Stimulated activated CD4-positive, alpha-beta T cell treated with anti-CD3 and anti-CD28 coated beads, Interleukin-1b, Interleukin-23, amount 100 ng/mL, for 1 hour (primary cell): ENCODE data around the gene RHOV.

Source experiments
- DNase-seq, 2 donors: peaks; one replicate each; pipeline ENCODE4 v3.0.0-alpha.2; 2020; ENCODE audit warnings: low read depth in 2 of 2

Gene RHOV

DNA sequence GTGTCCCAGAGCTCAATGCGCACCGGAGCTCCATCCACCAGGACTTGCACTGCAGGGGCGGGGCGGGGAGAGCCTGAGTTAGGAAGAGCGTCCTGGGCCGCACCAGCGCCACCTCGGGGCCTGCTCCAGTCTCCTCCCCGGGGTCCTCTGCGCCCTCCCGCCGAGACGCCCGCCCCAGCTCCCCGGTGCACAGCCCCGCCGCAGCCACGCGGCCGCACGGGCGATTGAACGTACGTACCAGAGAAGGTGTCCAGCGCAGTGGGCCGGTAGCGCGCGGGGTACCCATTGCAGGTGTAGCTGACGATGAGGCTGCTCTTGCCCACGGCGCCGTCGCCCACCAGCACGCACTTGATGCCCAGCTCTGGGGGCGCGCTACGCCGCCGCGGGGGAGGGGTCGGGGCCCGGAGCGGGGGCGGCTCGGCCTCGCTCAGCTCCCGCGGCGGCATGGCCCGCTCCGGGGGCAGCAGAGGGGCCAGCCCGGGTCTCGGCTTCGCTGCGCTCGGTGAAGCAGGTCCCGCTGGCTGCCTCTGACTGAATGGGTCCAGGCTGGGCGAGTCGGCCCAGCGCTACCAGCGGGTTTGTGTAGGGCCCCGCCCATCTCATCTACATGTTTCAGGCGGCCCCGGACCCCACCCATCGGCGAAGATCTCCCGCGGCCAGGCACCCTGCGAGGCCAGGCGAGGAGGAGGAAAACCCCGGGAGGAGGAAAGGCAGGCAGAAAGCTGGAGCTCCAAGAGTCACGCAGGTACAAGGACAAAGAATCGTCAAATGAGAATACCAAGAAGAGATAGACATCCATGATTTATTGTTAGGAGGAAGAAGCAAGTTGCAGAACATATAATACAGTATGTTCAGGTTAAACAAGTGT is at the start of gene RHOV:
Gene RHOV (minus strand): TSS at position 541 of the 868 bp plus-strand sequence. CDS start 95 bp downstream, at position 446.
- DNase-seq = peak in 1 of 2 donors; percentile 32

DNA sequence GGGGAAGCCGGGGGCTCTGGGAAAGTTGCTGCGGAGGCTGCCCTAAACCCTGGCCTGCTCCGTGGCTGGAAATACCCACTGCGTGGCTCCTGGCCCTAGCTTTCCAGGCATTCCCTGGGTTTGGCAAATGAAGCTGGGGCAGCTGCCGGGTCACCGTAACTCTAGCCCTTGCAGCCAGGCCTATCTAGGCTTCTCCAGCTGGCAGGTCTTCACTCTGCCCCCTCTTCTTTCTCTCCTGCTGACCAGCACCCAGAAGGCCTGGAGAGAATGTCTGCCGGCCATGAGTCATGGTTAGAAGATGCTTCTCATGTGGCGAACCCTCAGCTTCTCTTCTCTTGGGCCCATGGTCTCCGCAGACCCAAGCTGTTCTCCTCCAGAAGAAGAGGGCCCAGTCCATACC is 49.5 kb upstream of the RHOV start:
- no peak for DNase-seq

GRCh38 chr15:40922608-40923005 is 48.6 kb upstream of the RHOV start:
- DNase-seq = no peak

GRCh38 chr15:40921949-40922607 is 48.0 kb upstream of the RHOV start:
- DNase-seq = no peak

DNA sequence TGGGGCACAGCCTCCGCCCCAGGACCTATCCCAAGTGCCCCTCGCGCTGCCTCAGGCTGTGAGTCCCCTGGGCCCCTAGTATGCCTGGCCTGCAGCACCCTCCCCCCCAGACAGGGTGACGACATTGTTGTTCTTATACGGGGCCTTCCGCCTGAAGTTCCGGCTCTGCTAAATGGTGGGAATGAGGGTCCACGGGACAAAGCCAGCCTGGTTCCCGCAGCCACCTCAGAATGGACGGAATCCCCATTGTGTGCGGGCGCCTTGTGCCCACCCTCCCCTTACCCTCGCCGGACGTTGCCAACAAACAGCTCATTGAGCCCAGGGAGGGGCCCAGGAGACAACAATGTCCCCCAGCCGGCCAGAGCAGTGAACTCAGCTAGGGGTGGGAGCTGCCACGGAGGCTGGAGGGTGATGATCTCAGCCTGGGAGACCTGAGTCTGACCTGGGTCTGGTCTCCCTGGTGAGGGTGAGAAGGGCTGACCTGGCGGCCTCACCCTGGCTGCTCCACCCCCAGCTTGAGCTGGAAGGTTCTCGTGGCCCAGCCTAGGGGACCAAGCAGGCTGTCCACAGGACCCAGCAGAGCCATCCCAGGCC is 44.9 kb upstream of the RHOV start:
- no peak for DNase-seq

- no peak for DNase-seq
These were observed 44.2 kb upstream of the RHOV start for GRCh38 chr15:40918146-40918798.

DNA sequence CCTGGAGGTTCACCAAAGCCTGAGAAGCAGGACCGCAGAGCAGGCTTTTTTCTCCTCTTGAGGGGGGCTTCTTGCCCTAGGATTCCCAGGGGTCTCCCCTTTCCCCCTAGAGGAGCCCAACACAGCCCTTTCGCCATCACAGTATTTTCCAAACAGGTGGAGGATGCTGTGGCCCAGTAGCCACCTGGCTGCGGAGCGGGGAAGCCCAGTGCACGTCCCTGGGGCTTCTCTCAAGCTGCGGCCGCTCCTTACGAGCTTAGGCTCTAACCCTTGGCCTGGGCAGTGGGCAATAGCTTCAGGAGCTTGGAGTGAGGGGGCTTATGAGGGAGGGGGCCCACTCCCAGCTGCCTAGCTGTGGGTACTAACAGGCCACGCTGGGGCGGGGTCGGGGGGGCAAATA is 43.6 kb upstream of the RHOV start:
- DNase-seq = no peak

GRCh38 chr15:40915679-40916078 is 41.6 kb upstream of the RHOV start:
- DNase-seq = no peak

- DNase-seq = no peak
These were observed 41.2 kb upstream of the RHOV start for GRCh38 chr15:40915116-40915661.

GRCh38 chr15:40914486-40914885 is 40.5 kb upstream of the RHOV start:
- DNase-seq = no peak

DNA sequence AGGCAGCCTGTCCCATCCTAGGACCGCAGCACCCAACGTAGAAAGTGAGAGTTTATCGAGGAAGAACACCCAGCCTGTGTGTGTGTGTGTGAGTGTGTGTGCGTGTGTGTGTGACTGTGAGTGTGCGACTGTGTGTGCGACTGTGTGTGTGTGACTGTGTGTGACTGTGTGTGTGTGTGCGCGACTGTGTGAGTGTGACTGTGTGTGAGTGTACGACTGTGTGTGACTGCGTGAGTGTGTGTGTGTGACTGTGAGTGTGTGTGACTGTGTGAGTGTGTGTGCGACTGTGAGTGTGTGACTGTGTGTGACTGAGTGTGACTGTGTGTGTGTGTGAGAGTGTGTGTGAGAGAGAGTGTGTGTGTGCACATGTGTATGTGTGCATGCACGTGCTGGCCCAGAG is 40.0 kb upstream of the RHOV start:
- DNase-seq = no peak

DNA sequence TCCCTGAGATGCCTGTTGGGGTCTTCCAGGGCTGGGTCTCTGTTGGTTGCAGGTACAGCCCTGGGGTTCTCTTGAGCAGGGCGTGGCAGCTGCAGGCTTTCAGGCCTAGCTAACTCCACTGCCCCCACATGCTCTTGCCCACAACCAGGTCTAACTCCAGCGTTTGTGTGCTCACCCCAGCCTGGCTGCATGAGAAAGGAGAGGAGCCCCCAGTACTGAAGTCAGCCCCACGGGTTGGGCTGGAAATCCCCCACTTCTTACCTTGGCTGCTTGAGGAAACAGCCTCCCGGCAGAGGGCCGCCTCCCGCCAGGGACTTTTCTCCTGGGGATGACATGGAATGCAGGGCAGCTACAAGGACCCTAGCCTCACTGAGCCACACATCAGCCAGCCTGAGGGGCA is 38.4 kb upstream of the RHOV start:
- no peak for DNase-seq

DNA sequence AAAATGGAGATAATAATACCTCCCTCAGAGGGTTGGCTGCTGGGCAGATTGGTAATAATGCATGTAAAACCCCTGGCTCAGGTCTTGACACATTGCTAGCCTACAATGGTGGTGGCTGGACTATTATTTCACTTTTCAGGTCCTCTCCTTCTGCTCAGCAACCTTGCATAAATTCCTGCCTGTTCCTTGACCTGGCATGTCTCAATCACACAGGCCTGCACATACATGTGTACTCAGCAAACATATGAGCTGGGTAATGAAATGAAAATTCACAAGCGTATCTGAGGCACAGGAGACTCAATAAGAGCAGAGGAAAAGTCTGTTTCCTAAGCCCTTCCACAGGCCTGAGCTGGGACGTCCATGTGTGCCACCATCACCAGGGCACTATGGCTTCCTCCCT is 37.7 kb upstream of the RHOV start:
- DNase-seq = no peak

- DNase-seq = no peak
These were observed 37.1 kb upstream of the RHOV start for GRCh38 chr15:40911141-40911540.

DNA sequence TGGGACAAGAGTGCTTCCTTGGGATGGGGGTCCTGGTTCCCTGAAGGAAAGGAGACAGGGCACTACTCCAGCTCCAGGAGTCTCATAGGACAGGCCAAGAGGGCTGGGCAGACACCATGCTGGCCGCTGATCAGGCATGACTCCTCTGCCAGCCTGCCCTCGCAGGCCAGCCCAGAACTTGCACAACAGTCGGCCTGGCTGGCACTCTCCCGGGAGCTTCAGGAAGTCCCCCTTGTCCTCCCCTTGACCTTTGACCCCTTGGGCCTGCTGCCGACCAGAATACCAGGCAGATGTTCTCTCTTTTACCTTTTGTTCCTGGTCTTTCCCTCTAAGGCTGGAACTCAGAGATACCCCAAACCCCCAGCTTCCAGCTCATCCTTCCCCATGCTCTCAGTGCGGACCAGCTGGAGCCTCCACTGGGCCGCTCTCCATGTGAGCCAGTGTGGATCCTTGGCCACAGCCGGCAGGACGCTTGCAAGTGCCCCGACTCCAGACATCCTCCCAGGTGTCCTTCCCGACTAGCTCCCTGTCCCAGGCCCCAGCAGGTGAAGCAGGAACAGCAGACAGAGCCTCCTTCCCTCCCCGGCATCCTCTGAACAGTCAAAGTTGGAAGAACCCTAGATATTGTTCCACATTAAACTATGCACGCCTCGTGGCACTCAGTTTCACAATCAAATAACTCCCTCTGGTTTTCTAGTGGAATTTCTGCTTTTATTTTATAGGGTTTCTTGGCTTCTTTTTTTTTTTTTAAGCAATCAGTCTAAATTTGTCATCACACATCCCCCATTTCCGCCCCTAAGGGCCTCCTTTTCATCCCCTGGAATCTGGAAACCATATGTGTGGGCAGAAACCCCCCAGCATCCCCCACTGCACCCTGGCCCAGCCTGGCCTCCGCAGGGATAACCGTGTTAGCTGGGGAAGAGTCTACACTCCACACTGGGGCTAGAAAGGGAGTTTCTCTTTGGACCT is 35.9 kb upstream of the RHOV start:
- DNase-seq = no peak

DNA sequence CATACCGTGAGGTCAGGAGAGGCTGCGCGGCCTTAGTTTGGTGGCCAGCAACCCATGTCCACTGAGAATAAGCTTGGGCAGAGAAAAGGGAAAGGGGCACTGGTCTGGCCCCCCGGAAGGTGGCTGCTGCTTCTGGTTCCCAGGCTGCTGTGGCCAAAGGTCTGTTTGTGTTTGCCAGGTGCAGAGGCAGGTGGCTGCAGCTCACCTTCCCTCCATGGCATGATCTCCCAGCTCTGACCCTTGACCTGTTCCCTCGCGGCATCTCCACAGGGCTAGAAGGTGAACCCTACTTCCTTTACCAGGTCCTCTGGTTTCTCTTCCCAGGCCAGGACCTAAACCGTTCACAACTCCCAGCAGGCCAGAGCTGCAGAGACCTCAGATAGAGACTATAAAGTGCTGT is 34.1 kb upstream of the RHOV start:
- no peak for DNase-seq

GRCh38 chr15:40906991-40907802 is 33.2 kb upstream of the RHOV start:
- DNase-seq = no peak

GRCh38 chr15:40906091-40906990 is 32.3 kb upstream of the RHOV start:
- DNase-seq = peak; percentile 42 to 64
